ENCODE data around the gene ARHGEF12. TPM values are rescaled to one million over a fixed set of nuclear protein-coding genes. Genes with fewer than 3 reads are reported as not detected.

ARHGEF12 gene
- total RNA-seq, 1 donor from 2014 or later: 145 TPM

GRCh38 chr11:120448240-120448639 lies 112.0 kb downstream of the ARHGEF12 start:
- intact Hi-C loops (cut with DNase I): no loop called here
- no peak for ATAC-seq
- DNase-seq (ENCODE audit: low spot score): no peak

- intact Hi-C loops (cut with DNase I): no loop called here
- DNase-seq (ENCODE audit: low spot score): no peak
- ATAC-seq: no peak
These were observed 119.3 kb downstream of the ARHGEF12 start for GRCh38 chr11:120455487-120455886.

DNA sequence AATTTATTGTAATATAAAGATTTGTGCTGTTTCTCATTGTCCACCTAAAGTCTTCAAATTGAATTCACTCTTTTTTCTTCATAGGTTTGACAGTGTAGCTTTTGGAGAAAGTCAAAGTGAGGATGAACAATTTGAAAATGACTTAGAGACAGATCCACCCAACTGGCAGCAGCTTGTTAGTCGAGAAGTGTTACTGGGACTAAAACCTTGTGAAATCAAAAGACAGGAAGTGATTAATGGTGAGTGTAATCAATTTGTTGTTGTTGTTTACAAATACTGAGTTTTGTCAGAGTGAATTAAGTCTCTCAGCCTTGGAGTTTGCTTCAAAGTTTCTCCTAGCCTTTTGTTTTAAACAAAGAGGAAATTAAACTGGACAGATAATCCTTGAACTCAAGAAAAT lies 121.8 kb downstream of the ARHGEF12 start:
- ATAC-seq: no peak
- intact Hi-C loops (cut with DNase I): no loop called here
- DNase-seq (ENCODE audit: low spot score): no peak

GRCh38 chr11:120462825-120463224 lies 126.6 kb downstream of the ARHGEF12 start:
- ATAC-seq (no peak), DNase-seq (ENCODE audit: low spot score) (no peak)
- intact Hi-C loops (cut with DNase I): no loop called here

GRCh38 chr11:120465921-120466534 lies 129.8 kb downstream of the ARHGEF12 start:
- no peak for ATAC-seq
- intact Hi-C loops (cut with DNase I): no loop called here
- no peak for DNase-seq (ENCODE audit: low spot score)

DNA sequence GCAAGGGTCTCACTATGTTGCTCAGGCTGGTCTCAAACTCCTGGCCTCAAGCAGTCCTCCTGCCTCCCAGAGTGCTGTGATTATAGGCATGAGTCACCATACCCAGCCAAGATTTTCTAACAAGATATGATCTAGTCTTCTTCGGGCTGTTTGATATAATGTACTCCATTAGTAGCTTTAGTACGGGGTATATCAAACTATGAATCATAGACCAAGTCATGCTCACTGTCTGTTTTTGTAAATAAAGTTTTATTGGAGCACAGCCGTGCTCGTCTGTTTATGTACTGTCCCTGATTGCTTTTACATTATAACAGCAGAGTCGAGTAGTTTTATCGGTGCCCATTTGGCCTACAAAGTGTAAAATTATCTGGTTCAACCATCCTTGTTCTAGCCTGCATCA lies 131.4 kb downstream of the ARHGEF12 start:
- ATAC-seq: no peak
- intact Hi-C loops (cut with DNase I): no loop called here
- no peak for DNase-seq (ENCODE audit: low spot score)

DNA sequence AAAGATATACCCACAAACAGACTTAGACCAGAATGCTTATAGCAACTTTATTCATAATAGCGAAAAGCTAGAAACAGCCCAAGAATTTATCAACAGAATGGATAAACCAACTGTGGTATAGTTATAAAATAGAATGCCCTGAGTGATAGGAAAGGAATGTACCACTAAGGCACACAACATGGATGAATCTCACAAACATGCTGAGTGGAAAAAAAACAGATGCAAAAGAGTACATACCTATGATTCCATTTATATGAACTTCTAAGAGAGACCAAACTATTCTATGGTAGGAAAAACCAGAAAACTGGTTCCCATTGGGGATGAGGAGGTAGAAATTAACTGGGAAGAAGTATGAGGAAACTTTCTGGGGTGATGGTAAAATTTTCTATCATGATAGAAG lies 134.9 kb downstream of the ARHGEF12 start:
- DNase-seq (ENCODE audit: low spot score) (no peak), ATAC-seq (no peak)
- intact Hi-C loops (cut with DNase I): no loop called here

DNA sequence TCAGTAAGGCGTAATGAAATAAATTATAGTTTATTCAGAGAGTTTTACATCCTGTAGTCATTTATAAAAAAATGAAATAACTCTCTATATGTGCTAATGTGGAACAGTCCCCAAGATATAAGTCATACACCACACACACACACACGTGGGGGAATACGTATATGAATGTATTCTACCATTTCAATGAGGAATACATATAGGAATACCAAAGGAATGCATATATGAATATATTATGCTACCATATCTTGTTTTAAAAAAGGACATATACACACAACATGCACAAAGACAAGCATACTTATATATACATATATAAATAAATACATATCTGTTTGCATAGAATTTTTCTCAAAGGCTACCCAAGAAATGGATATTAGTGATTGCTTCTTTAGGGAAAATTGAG lies 135.8 kb downstream of the ARHGEF12 start:
- DNase-seq (ENCODE audit: low spot score) (no peak), ATAC-seq (no peak)
- intact Hi-C loops (cut with DNase I): no loop called here

GRCh38 chr11:120473503-120473902 lies 137.3 kb downstream of the ARHGEF12 start:
- DNase-seq (ENCODE audit: low spot score) (no peak), ATAC-seq (no peak)

GRCh38 chr11:120482149-120482548 lies 145.9 kb downstream of the ARHGEF12 start:
- intact Hi-C loops (cut with DNase I): no loop called here
- DNase-seq (ENCODE audit: low spot score) (no peak), ATAC-seq (no peak)

More at GRCh38 chr11:120473503-120473902, 137.3 kb downstream of the ARHGEF12 start:
- intact Hi-C loops (cut with DNase I): no loop called here

GRCh38 chr11:120484722-120485121 lies 148.5 kb downstream of the ARHGEF12 start:
- intact Hi-C loops (cut with DNase I): no loop called here
- no peak for ATAC-seq
- DNase-seq (ENCODE audit: low spot score): no peak

DNA sequence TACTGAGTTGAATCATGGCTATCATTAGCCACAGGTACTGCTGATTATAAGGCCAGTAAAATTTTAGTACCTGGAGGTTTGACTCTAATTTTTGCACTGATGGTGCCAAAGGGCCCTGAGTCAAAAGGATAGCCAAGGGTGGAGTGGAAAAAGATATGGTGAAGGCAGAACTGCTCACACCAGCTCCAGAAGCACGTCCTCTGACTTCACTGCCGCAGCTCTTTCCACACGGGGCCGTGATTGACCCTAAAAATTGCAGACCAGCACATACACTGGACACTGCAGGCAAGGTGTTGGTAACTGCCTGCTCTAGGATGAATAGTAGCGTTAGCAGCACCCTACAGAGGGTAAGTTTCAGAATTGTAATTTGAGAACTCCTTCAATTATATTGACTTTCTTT lies 149.9 kb downstream of the ARHGEF12 start:
- intact Hi-C loops (cut with DNase I): no loop called here
- ATAC-seq (no peak), DNase-seq (ENCODE audit: low spot score) (no peak)

DNA sequence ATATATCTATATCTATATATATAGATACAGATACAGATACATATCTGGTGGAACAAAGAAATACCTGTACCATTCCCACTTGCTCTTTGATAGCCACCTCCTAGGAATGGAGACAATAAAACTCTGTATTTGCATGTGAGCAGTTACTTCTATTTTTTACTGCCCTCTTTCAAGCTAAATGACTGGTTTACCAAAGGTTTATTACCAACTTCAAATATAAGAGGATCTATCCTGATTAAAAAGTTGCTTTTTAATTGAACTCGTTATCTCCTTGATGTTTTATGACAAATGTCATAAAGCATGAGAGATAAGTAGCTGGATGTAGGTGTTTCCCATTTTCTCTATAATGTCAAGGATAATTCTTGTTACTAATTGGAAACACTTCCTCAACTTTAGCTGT lies 153.6 kb downstream of the ARHGEF12 start:
- DNase-seq (ENCODE audit: low spot score): no peak
- intact Hi-C loops (cut with DNase I): no loop called here
- no peak for ATAC-seq

DNA sequence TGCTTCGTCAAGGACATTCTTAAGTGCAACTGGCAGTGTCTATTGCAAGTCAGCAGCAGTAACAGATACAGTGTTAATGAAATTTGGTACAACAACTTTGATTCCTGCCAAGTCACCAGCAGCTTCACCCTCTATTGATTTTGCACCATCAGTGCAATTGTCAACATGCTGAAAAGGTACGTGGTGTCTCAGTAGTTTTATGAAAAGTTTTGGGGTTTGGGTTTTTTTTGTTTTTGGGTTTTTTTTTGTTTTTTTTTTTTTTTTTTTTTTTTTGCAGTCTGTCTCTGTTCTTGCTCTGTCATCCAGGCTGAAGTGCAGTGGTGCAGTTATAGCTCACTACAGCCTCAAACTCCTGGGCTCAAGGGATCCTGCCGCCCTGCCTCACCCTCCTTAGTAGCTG lies 156.3 kb downstream of the ARHGEF12 start:
- DNase-seq (ENCODE audit: low spot score): no peak
- ATAC-seq: no peak
- intact Hi-C loops (cut with DNase I): no loop called here

- DNase-seq (ENCODE audit: low spot score): no peak
- ATAC-seq: no peak
- intact Hi-C loops (cut with DNase I): no loop called here
These were observed 158.4 kb downstream of the ARHGEF12 start for GRCh38 chr11:120494595-120494994.

- ATAC-seq: no peak
- no peak for DNase-seq (ENCODE audit: low spot score)
- intact Hi-C loops (cut with DNase I): no loop called here
These were observed 162.9 kb downstream of the ARHGEF12 start for GRCh38 chr11:120499088-120499487.

DNA sequence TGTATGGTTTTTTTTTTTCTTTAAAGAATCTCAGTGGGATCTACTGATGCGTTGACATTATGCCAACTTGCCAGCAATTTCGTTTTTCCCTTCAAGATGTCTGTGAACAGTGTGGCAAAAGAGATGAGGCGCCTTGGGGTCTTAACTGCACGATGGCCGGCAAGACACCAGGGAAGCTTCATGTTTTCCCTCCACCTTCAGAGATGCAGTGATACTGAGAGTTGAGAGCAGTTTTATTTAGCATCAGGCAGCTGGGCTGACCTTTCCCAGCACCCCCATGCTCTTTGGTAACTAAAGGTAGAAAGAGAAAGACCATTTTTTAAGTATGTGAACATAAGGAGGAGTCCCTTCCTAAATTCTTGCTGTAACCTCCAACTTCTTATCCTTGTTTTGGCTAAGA lies 163.6 kb downstream of the ARHGEF12 start:
- DNase-seq (ENCODE audit: low spot score) (no peak), ATAC-seq (no peak)
- intact Hi-C loops (cut with DNase I): no loop called here

DNA sequence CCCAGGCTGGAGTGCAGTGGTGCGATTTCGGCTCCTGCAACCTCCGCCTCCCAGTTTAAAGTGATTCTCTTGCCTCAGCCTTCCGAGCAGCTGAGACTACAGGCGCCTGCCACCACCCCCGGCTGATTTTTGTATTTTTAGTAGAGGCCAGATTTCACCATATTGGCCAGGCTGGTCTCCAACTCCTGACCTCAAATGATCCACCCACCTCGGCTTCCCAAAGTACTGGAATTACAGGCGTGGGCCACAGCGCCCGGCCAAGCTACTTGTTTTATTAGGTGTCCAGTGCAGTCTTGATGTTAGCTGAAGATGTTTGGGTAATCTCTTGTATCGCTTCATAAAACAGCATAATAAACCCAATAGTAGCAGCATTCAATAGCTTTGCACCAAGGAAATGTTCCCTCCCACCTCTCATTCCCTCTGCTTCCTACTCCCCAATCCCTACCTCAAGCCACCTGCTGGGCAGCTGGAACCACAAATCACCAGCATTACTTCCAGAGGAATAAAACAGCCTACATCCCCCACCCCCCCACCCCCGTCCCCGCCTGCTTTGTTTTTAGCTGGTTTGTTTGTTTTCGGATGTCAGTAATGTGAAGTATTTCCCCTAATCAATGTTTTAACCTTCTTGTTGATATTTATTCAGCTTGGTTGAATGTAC lies 164.3 kb downstream of the ARHGEF12 start:
- ATAC-seq (peak; percentile 41), DNase-seq (ENCODE audit: low spot score) (no peak)
- intact Hi-C loops (cut with DNase I): no loop called here

DNA sequence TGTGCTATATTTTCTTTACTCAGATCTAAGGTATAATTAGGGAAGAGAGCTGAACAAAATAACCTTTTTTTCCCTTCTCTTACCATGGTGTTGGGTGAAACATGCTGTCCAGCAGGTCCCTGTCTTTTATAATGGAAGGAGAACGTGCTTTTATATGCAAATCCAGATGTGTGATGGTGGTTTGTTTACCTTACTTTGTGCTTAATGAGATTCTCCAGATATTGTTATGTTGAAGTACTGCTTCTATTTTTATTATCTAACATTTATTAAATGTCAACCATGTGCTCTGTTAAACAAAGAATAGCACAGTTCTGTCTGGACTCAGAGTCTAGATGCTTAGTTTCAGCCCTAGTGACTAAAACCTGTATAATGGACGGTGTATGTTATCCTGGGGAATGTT lies 165.2 kb downstream of the ARHGEF12 start:
- intact Hi-C loops (cut with DNase I): no loop called here
- ATAC-seq: no peak
- DNase-seq (ENCODE audit: low spot score): no peak

DNA sequence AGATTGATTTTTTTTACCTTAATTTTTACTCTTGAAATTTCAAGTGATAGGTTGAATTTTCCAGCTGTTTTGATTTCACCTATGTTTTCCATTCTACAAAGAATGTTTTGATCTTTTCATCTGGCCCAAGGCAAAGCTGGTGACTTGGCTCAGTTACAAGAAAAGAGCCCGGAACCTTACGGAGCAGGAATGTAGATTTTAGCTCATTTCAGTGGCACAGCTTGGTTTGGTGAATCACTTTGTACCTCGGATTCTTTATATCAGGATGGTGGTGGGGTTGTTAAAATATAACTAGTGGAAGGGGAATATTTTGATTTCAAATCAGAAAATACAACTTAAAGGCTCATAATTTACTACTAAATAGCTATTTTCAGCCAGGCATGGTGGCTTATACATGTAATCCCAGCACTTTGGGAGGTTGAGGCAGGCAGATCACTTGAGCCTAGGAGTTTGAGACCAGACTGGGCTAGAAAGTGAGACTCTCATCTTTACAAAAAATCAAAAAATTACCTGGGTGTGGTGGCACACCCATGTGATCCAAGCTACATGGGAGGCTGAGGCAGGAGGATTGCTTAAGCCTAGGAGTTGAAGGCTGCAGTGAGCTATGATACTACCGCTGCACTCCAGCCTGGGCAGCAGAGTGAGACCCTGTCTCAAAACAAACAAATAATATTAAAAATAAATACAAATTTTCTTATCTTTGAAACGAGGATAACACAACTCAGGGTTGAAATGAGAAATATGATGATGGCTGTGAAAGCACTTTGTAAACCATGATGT lies 166.0 kb downstream of the ARHGEF12 start:
- intact Hi-C loops (cut with DNase I): no loop called here
- no peak for ATAC-seq

More for the DNA sequence above, 166.0 kb downstream of the ARHGEF12 start:
- no peak for DNase-seq (ENCODE audit: low spot score)

All from sciatic nerve (tissue), 2 donors.